Measurements from ENCODE around the gene KCTD8. TPM values are rescaled to one million over a fixed set of nuclear protein-coding genes. Genes with fewer than 3 reads are reported as not detected.

Gene KCTD8
- total RNA-seq, 1 experiment from 2014 or later, result not detected

GRCh38 chr4:44446191-44446590, 2.4 kb downstream of the KCTD8 start:
- TF ChIP-seq, protein P1, sequence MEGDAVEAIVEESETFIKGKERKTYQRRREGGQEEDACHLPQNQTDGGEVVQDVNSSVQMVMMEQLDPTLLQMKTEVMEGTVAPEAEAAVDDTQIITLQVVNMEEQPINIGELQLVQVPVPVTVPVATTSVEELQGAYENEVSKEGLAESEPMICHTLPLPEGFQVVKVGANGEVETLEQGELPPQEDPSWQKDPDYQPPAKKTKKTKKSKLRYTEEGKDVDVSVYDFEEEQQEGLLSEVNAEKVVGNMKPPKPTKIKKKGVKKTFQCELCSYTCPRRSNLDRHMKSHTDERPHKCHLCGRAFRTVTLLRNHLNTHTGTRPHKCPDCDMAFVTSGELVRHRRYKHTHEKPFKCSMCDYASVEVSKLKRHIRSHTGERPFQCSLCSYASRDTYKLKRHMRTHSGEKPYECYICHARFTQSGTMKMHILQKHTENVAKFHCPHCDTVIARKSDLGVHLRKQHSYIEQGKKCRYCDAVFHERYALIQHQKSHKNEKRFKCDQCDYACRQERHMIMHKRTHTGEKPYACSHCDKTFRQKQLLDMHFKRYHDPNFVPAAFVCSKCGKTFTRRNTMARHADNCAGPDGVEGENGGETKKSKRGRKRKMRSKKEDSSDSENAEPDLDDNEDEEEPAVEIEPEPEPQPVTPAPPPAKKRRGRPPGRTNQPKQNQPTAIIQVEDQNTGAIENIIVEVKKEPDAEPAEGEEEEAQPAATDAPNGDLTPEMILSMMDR (IDR thresholded peaks at IDR 0.05; ENCODE audit: unreplicated experiment), result no peak
- CTCF ChIA-PET, result no interaction called here
- H3K4me3 Mint-ChIP-seq (ENCODE audit: low read depth, unreplicated experiment), result no peak overlapping the region
- no peaks in the 10 kb centered on the region for H3K27me3 Mint-ChIP-seq (ENCODE audit: unreplicated experiment)
- intact Hi-C loops (cut with micrococcal nuclease; ENCODE audit: unreplicated experiment), result no loop called here
- no peak overlapping the region for H3K27ac Mint-ChIP-seq (ENCODE audit: unreplicated experiment)
- no peak for DNase-seq
- no peaks in the 10 kb centered on the region for H3K9me3 Mint-ChIP-seq (ENCODE audit: low read depth, unreplicated experiment)
- H3K36me3 Mint-ChIP-seq (ENCODE audit: insufficient read depth, unreplicated experiment), result no peaks in the 10 kb centered on the region
- BruUV-seq (replicated peaks), result no TSS peak
- no peaks in the 10 kb centered on the region for H3K4me1 Mint-ChIP-seq (ENCODE audit: low read depth, unreplicated experiment)

- Mint-ChIP-seq H3K36me3 (ENCODE audit: insufficient read depth, unreplicated experiment) (no peaks in the 10 kb centered on the region), H3K4me3 (ENCODE audit: low read depth, unreplicated experiment) (no peak overlapping the region), H3K27ac (ENCODE audit: unreplicated experiment) (no peak overlapping the region), H3K4me1 (ENCODE audit: low read depth, unreplicated experiment) (no peaks in the 10 kb centered on the region), H3K9me3 (ENCODE audit: low read depth, unreplicated experiment) (peaks cover 2% of the 10 kb centered on the region), H3K27me3 (ENCODE audit: unreplicated experiment) (no peaks in the 10 kb centered on the region)
- BruUV-seq (replicated peaks), result no TSS peak
- TF ChIP-seq, protein P1 (IDR thresholded peaks at IDR 0.05; ENCODE audit: unreplicated experiment), result no peak
- CTCF ChIA-PET, result no interaction called here
- no peak for DNase-seq
- intact Hi-C loops (cut with micrococcal nuclease; ENCODE audit: unreplicated experiment), result no loop called here
Measured at GRCh38 chr4:44438687-44439086, 9.9 kb downstream of the KCTD8 start.

DNA sequence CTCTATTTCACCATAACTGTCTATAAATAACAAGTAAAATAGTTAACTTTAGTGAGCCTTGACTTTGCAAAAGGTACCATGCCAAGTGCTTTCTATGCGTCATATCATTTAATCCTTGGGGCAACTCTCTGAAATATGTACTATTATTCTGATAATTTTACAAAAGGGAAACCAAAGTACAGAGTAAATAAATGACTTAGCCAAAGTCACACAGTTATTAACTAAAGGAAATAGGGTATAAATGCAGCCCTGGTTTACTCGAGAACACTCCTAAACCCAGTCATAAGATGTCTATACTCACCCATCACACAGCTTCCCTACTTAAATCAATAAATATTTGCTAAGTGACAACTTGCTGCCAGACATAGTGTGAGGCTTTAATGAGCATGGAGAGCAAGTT, 14.4 kb downstream of the KCTD8 start:
- intact Hi-C loops (cut with micrococcal nuclease; ENCODE audit: unreplicated experiment), result no loop called here
- Mint-ChIP-seq H3K4me3 (ENCODE audit: low read depth, unreplicated experiment) (no peak overlapping the region), H3K27me3 (ENCODE audit: unreplicated experiment) (no peaks in the 10 kb centered on the region), H3K4me1 (ENCODE audit: low read depth, unreplicated experiment) (no peaks in the 10 kb centered on the region), H3K9me3 (ENCODE audit: low read depth, unreplicated experiment) (peaks cover 6% of the 10 kb centered on the region), H3K27ac (ENCODE audit: unreplicated experiment) (no peak overlapping the region), H3K36me3 (ENCODE audit: insufficient read depth, unreplicated experiment) (no peaks in the 10 kb centered on the region)
- no peak for DNase-seq
- BruUV-seq (replicated peaks), result no TSS peak
- CTCF ChIA-PET, result no interaction called here
- TF ChIP-seq, protein P1 (IDR thresholded peaks at IDR 0.05; ENCODE audit: unreplicated experiment), result no peak

DNA sequence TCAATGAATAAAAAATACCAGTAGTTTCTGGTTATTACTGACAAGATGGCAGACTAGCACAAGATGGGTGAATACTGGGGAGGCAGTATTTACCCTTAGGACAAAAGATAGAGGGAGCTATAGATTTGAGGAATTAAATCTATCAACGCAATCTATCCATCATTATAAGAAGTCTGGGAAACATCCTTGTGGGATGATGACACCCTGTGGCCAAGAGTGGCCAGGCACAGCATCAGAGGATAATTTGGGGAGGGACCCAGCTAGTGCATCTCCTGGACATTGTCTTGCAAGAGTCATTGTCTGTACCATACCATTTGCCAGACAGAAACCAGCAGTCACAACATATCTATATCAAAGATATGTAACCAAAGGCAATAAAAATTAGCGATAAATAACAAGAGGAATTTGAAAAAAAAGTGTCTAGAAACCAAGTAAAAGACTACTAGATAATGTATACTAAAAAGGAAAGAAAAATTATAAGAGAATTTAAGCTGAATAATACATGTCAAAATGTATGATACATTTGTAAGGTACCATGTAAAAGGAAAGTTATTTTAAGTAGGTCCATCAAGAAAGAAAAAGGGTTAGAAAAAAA, 22.9 kb downstream of the KCTD8 start:
- H3K9me3 Mint-ChIP-seq (ENCODE audit: low read depth, unreplicated experiment), result peaks cover 8% of the 10 kb centered on the region
- TF ChIP-seq, protein P1 (IDR thresholded peaks at IDR 0.05; ENCODE audit: unreplicated experiment), result no peak
- H3K27ac Mint-ChIP-seq (ENCODE audit: unreplicated experiment), result no peak overlapping the region
- no TSS peak for BruUV-seq (replicated peaks)
- no peaks in the 10 kb centered on the region for H3K4me1 Mint-ChIP-seq (ENCODE audit: low read depth, unreplicated experiment)
- intact Hi-C loops (cut with micrococcal nuclease; ENCODE audit: unreplicated experiment), result no loop called here
- CTCF ChIA-PET, result no interaction called here
- no peak overlapping the region for H3K4me3 Mint-ChIP-seq (ENCODE audit: low read depth, unreplicated experiment)
- DNase-seq, result no peak
- H3K27me3 Mint-ChIP-seq (ENCODE audit: unreplicated experiment), result no peaks in the 10 kb centered on the region
- H3K36me3 Mint-ChIP-seq (ENCODE audit: insufficient read depth, unreplicated experiment), result no peaks in the 10 kb centered on the region

Measured in Calu3 (cell line).